ENCODE results near the gene KCTD16. TPM values are rescaled to one million over a fixed set of nuclear protein-coding genes. Genes with fewer than 3 reads are reported as not detected.

KCTD16 gene
- total RNA-seq, 4 donors from 2014 or later: not detected

DNA sequence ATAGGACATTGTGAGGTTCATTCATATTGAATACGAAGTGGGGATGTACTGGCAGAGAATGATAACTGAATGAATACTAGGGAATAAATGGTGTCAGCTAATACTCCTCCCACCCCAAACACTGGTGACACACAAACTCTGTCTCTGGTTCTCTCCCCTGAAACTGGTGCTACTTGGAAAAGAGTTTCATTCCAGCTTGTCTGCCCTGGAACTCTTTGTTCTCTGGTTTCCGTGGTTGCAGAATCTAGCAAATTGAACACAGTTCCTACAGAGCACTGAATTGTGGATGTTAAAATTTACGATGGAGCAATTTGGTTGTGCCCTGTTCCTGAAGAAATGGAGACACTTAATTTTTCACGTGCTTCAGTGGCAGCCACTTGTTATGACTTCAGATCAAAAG lies 181.7 kb downstream of the KCTD16 start:
- Histone ChIP-seq H3K27me3 (no peaks in the 10 kb centered on the region), H3K4me1 (no peaks in the 10 kb centered on the region), H3K36me3 (no peaks in the 10 kb centered on the region), H3K4me3 (no peak overlapping the region), H3K27ac (no peak overlapping the region), H3K9me3 (no peaks in the 10 kb centered on the region)
- no peak for DNase-seq
- intact Hi-C loops (cut with DNase I): no loop called here
- 56 to 63% methylated on average over 4 of the region's 4 CpGs for WGBS, 2 donors
- no peak for TF ChIP-seq POLR2A (IDR thresholded peaks at IDR 0.05)
- TF ChIP-seq, protein P1, sequence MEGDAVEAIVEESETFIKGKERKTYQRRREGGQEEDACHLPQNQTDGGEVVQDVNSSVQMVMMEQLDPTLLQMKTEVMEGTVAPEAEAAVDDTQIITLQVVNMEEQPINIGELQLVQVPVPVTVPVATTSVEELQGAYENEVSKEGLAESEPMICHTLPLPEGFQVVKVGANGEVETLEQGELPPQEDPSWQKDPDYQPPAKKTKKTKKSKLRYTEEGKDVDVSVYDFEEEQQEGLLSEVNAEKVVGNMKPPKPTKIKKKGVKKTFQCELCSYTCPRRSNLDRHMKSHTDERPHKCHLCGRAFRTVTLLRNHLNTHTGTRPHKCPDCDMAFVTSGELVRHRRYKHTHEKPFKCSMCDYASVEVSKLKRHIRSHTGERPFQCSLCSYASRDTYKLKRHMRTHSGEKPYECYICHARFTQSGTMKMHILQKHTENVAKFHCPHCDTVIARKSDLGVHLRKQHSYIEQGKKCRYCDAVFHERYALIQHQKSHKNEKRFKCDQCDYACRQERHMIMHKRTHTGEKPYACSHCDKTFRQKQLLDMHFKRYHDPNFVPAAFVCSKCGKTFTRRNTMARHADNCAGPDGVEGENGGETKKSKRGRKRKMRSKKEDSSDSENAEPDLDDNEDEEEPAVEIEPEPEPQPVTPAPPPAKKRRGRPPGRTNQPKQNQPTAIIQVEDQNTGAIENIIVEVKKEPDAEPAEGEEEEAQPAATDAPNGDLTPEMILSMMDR (IDR thresholded peaks at IDR 0.05): no peak

DNA sequence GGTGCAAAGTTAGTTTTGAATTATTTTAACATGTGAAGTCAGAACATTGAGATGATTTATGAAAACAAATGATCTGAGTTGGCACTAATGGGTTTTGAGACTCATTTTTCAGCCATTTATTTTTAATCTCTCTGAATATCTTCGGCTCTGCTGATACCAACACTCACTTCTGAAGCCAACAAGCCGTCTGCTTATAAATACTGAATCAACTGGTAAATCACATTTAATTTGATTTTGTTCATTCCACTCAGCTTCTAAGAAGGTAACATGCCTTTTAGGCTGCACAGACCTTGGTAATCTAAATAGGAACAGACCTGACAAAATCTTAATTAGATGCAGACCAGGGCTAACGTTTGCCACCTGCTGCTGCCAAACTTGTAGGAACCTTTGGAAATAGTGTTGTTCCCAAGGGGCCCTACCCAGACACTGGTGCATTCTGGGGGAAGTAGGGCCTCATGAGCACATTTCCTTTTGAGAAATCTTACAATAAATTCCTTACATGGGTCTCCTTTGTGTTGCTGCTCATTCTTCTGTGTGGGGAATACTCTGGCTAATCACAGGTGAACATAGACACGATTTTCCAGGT lies 182.2 kb downstream of the KCTD16 start:
- TF ChIP-seq, protein P1 (IDR thresholded peaks at IDR 0.05): no peak
- TF ChIP-seq POLR2A (IDR thresholded peaks at IDR 0.05): no peak

DNA sequence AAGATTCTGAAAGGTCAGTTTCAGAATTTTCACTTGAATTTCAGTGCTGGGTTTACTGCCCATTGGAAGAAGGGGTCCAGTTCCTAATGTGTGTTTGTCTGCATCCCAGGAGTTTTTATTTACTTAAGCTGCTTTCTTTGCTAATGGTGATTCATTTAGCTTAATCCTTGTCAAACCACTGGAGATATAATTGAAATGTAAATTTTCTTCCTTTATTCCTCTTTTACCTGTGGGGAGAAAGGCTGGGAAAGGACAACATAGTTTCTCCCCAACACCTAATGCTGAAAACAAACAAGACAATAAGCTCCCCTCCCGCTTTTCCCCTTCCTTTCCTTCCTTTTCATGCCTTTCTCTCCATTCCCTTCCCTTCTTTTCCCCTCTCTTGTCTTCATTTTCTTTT lies 185.8 kb downstream of the KCTD16 start:
- 50 to 62% methylated on average over 1 of the region's 1 CpG for WGBS, 2 donors
- intact Hi-C loops (cut with DNase I): no loop called here
- Histone ChIP-seq H3K27me3 (no peaks in the 10 kb centered on the region), H3K4me3 (no peak overlapping the region), H3K27ac (no peak overlapping the region), H3K36me3 (no peaks in the 10 kb centered on the region), H3K4me1 (no peaks in the 10 kb centered on the region), H3K9me3 (no peaks in the 10 kb centered on the region)
- no peak for DNase-seq
- TF ChIP-seq, protein P1 (IDR thresholded peaks at IDR 0.05): no peak
- TF ChIP-seq POLR2A (IDR thresholded peaks at IDR 0.05): no peak

More for the DNA sequence above, 182.2 kb downstream of the KCTD16 start:
- Histone ChIP-seq H3K27ac (no peak overlapping the region), H3K4me1 (no peaks in the 10 kb centered on the region), H3K9me3 (no peaks in the 10 kb centered on the region), H3K27me3 (no peaks in the 10 kb centered on the region), H3K4me3 (no peak overlapping the region), H3K36me3 (no peaks in the 10 kb centered on the region)
- intact Hi-C loops (cut with DNase I): no loop called here
- 33% methylated on average over 4 of the region's 4 CpGs for WGBS, 2 donors
- no peak for DNase-seq

DNA sequence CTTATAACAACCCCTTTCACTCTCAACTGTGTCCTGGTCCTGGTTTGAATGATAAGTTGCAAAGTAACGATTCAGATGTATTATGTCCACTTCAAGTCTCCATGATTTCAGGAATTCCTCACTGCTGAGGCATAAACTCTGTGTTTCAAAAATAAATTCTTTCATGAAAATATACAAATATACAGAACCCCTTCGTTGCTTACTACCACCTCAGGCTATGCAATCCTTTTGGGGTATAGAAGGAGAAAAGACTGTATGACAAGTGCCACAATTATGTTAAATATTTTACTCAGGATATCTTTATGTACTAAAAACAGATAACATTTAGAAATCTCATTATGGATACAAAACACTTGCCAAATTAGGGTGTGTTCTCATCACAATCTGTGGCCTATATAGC lies 190.7 kb downstream of the KCTD16 start:
- Histone ChIP-seq H3K4me1 (no peaks in the 10 kb centered on the region), H3K36me3 (no peaks in the 10 kb centered on the region), H3K4me3 (no peak overlapping the region), H3K27ac (no peak overlapping the region), H3K9me3 (no peaks in the 10 kb centered on the region), H3K27me3 (no peaks in the 10 kb centered on the region)
- TF ChIP-seq POLR2A (IDR thresholded peaks at IDR 0.05): no peak
- TF ChIP-seq, protein P1 (IDR thresholded peaks at IDR 0.05): no peak
- intact Hi-C loops (cut with DNase I): no loop called here
- WGBS, 2 donors: 49 to 55% methylated on average over 2 of the region's 2 CpGs
- no peak for DNase-seq

DNA sequence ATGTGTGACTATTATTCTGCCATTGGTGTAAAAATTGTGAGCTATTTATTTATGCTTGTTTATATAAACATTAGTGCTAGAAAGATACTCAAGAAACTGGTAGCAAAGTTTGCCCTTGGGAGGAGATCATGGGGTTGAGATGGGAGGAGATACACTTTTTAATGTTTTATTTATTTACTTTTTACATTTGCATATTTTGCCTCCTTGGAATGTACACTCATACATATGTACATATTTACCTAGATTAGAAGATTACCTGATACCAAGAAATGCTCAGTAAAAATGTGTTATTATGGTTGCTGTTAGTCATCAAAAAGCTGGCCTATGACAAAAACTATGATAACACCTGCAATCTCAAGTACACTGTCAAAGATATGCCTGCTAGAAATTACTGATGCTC lies 195.2 kb downstream of the KCTD16 start:
- Histone ChIP-seq H3K36me3 (no peaks in the 10 kb centered on the region), H3K4me1 (no peaks in the 10 kb centered on the region), H3K27ac (no peak overlapping the region), H3K27me3 (no peaks in the 10 kb centered on the region), H3K9me3 (no peaks in the 10 kb centered on the region), H3K4me3 (no peak overlapping the region)
- DNase-seq: no peak
- TF ChIP-seq, protein P1 (IDR thresholded peaks at IDR 0.05): no peak
- no peak for TF ChIP-seq POLR2A (IDR thresholded peaks at IDR 0.05)
- intact Hi-C loops (cut with DNase I): no loop called here
